ENCODE measurements around the gene EPS8L3.
"Not testable (repeated sequence)": the region's sequence is repeated elsewhere in the genome, so short reads cannot be mapped to it uniquely, and the experiment has no call there.

EPS8L3 gene

DNA sequence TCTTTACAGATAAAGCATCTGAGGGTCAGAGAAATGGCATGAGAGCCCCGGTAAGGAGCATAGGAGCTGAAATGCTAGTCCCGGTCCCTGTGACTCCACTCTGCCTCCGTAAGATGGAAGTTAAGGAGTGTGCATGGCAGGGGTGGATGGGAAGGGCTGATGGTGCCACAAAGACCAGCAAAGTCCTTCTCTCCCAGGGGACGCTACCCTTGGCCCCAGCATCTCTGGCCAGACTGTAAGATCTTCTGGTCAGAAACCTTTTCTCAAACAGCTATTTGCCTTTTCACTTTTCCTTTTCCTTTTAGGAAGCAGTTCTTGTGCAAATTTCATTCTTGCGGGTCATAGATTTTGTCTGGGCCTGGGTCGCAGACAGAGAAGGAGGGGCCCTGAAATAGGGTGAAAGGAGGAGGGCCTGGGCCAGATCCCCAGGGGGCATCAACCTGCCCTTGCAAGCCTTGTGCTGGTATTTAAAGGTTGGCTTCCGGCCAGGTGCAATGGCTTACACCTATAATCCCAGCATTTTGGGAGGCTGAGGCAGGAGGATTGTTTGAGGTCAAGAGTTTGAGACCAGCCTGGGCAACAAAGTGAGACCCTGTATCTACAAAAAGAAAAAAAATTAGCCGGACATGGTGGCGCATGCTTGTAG lies 14.4 kb upstream of the EPS8L3 start:
- DNase-seq (ENCODE audit: low read depth) = no peak

DNA sequence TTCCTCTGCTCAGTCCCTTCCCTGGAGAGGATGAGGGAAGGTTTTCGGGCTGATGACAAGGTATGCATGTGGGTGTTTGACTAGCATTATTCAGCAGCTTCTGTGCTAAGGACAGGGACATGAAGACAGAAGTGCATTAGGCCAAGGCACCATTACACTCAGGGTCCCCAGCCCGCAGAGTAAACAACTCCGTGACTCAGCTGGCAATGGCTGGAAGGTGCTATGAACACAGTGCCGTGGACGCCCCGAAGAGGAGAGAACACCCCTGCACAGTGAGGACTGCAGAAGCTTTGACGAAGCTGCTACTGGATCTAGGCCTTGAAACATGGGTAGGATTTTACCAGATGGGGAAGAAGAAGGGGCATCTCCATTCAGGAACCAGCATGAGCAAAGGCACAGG lies 13.7 kb upstream of the EPS8L3 start:
- DNase-seq (ENCODE audit: low read depth) = no peak

DNA sequence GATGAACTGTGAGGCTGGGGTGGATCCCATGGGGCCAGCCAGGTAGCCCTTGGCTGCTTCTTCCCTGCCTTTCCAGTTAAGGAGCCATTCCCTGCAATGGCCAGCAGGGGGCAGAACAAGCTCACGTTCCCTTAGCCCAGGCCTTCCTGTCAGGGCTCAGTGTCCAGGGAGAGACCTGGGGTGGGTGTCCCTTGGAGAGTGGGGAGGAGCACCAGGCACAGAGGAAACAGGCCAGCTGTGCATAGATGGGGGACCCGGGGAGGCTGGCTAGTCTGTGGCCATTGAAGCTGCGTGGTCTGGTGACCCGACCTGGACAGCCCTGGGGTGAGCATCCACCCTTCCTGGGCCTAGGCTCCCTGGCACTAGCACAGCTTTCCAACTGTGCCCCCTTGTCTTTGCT lies 13.2 kb upstream of the EPS8L3 start:
- peak; percentile 53 for DNase-seq (ENCODE audit: low read depth)

DNA sequence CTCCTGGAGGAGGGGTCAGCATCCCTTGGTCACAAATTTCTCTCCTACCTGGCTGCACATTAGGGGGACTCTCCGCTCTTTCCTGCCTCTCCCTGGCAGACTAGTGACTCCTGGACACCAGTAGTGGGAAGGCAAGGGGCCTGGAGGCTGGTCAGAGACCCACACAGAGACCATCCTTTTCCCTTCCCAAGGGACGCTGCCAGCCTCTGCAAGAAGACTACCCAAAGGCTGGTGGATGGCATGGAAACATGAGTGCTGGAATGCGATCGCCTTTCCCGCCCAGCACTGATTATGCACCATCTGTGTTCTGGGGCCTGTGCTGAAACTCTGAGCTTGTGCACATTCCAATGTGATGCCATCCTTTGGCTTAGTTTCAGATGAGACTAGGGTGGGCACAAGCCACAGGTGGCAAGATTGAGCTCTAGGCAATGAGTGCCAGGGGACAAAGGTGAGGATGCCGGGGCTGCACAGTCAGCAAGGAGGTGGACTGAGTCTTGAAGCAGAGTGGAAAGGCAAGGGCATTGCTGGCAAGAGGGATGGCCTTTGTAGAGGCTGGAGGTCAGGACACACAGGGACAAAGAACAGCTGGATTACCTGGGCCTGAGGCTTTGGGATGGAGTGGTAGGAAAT lies 12.6 kb upstream of the EPS8L3 start:
- no peak for DNase-seq (ENCODE audit: low read depth)

DNA sequence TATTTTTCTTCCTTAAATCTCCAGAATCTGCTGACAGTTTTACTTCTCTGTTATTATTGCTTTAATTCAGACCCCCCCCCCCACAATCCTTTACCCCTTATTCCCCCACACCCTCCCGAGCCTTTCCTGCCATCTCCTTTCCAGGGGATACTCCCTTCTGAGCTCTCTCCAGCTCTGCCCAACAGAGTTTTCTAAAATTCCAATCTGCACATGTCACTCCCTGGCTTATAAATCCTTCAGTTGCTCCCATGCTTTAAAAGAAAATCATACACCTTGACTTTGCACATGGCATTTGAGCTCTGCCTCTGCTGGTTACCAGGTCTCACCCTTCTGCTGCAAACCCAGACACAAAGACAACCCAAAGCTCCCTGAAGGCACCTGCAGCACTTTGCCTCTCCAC lies 11.7 kb upstream of the EPS8L3 start:
- no peak for DNase-seq (ENCODE audit: low read depth)

DNA sequence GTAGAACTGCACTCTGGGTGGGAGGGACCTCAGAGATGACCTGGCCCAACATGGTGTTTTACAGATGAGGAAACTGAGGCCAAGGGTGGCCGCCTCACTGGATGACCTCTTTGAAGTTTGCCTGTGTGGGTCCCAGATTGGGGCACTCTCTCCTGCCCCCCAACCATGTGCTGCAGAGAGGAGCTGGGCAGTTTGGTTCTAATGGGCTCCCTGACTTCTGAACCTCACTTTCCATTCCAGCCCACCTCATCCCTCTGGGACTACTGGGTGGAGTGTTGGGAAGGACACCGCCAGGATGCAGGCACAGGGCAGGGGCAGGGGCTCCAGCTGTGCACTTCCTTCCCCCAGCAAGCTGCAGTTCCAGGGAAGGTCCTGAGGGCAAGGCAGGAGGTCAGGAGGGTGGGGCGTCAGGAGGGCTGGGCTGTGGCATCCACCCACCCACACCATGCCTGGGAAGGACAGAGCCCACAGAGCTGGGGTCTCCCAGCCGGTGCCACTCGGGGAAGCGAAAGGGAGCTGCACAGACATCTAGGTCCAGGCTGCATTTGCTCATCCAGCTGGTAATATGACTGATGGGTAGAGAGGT lies 10.3 kb upstream of the EPS8L3 start:
- DNase-seq (ENCODE audit: low read depth) = no peak

DNA sequence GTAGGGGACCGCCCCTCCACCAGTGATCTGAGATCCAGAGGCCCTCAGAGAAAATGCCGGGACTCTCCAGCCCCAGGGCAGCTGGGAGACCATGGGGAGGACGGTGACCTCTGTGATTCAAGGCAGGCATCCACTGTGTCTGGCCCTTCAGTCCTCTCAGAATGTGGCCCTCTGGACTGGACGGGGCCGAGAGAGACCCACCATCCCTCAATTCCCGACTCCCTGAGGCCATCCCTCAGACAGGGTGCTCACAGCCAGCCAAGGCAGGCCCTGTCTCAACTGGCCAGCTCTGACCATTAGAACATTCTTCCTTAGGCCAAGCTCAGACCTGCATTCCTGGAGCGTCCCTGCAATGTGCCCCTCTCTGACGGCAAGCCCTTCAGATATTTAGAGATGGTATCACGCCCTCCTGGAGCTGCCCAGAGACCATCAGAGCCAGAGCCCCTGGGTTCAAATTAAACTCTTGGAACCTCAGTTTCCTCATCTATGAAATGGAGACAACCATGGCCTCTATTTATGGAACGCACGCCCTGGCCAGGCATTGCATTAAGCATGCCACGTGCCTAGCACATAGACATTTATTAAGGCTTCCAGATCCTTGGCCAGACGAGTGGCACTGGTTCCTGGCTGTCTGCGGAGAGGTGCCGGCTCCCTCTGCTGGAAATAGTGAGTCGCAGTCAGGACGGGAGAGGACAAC lies 9.6 kb upstream of the EPS8L3 start:
- peak; percentile 58 for DNase-seq (ENCODE audit: low read depth)

DNA sequence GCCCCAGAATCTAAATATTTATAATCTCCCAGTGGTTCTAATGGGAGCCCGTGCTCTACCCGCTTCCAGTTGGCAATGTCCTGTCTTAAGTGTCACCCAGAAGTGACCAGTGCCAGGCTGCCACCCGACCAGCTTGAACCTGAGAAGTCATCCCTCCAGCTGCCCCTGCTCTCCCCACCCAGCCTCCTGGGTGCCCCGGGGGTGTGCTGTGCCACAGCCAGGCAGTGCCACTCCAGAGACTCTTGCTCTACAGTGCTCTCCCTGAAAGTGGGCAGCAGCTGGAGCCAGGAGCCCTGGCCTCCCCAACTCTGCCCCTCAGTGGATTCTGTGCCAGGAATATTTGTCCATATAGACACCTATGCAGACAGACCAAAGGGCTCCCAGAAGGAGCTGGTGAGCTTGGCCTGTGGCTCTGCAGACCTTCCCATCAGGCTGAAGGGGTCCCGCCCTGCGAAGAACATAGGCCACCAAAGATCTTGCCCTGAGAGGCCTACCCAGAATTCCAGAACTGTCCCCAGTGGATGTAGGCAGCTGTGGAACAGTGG lies 9.0 kb upstream of the EPS8L3 start:
- DNase-seq (ENCODE audit: low read depth) = no peak

DNA sequence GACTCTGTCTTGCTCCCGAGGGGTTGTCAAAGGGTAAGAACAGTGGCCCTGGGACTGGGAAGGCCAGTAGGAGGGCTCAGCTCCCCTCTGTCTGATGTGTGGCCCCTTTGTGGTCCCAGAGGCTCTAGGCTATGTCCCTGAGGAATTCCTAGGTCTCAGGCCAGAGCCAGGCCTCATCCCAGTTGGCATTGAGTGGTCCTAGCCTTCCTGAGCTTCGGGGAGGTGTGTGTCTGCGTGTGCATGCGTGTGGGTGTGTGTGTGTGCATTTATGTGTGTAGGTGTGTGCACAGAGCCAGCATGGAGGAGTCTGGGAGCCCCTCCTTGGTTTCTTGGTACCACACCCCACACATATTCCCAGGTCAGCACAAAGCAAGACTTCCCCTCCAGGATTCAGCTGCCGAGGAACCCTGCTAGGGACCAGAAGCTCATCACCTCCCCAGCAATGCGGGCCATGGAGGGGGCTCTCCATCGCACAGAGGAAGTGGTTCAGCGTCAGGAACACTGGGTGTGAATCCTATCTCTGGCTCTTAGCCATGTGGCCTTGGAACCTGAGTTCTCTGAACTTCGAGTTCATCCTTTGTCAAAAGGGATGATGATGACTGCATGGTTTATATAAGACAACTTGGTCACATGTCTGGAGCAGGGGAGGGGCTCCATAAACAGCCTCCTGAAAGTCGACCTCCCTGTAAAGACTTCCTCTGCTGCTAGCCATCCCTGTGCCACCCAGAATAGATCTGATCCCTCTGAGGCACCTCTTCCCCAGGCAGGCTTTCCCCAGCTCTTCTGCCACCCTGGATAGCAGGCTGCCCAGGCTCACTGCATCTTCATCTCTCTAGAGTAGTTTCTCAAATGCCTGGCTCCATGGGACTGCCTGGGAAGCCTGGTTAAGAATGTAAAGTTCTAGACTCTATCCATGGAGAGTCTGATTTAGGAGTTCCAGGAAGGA lies 8.3 kb upstream of the EPS8L3 start:
- no peak for DNase-seq (ENCODE audit: low read depth)

DNA sequence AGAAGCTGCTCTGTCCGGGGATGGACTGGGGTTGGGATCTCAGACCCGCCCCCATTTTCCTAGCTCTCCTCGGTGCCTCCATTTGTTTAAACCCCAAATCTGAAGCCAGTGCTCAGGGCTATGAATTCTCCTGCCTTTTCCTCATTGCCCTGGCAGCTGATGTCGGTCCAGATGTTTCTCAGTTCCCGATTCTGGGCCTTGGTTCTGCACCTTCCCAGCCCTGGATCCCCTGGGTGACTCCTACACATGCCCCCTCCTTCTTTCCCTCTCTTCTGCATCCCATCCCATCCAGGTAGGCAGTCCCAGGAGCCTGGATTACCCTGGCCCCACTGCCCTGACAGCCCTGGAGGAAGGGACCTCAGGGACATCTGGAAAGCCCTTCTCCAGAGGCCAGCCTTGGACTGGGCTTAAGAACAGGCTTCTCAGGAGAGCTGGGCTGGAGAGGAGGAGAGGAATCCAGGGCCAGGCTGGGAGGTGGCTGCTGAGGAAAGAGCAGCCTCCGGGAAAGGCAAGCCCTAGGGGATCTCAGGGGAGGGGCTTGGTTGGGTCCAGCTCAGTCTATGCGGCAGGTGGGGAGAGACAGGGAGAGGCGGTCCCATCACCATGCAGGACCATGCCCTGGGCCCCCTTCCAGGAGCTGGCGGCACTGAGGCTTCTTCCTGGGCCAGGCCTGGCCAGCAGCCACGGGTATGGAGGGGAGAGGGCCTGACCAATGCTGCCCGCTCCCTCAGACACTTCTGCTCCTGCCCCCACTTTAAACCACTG lies 6.8 kb upstream of the EPS8L3 start:
- no peak for DNase-seq (ENCODE audit: low read depth)

DNA sequence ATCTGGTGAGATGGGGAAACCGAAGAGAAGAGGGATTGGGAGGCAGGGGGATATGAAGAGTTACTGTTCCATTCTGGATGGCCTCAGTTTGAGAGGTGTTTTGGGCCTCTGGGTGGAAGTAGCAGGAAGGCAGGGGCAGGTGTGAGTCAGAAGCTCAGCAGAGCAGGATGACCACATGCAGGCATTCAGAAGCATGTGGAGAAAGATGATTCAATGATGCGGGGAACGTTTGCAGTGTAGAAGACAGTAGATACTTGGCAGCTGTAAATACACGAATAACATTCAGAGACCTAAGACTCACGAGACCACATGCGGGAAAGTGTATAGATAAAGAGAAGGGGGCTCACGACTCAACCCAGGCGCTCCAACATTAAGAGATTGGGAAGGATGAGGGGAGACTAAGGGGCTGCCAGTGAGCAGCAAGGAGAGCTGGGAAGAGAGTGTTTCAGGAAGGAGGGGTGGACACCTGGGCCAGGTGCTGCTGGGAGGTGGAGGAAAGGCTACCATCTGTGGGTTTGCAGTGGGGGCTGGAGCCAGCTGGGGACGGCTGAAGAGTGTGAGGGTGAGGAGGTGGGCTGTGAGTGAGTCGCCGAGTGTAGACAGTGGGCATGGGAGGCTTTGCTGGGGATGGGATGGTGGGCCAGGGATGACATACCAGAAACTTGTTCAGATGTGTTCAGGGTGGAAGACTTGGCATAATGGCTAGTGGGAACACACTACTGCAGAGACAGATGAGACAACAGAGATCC lies 5.8 kb upstream of the EPS8L3 start:
- peak; percentile 58 for DNase-seq (ENCODE audit: low read depth)

DNA sequence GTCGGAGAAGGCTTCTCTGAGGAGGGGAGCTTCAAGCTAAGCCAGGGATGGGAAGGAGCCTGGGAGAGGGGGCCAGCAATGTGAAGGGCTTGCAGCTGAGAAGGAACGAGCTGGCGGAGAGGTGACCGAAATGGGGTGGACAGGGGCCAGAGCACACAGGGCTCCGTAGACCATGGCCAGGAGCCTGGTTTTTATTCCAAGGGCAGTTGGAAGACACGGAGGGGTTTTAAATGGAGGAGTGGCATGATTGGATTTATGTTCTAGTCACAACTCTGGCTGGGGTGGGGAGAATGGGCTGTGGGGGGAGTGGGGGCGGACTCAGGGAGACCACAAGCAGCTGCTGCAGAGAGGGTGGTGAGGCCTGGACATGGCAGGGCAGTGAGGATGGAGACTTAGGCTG lies 5.1 kb upstream of the EPS8L3 start:
- no peak for DNase-seq (ENCODE audit: low read depth)

DNA sequence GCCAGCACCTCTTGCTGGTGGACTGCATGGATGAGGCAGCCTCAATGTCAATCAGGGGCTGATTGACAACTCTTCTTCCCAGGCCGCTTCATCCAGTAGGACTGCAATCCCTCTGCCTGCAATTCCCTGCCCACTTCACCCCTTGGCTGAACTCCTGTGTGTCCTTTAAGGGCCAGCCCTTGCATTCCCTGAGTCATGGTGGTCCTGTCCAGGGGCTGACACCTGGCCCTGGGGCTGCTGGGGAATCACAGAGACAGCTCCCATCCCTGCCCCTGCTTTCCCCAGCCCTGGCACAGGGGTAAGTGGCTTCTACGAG lies 4.6 kb upstream of the EPS8L3 start:
- no peak for DNase-seq (ENCODE audit: low read depth)

DNA sequence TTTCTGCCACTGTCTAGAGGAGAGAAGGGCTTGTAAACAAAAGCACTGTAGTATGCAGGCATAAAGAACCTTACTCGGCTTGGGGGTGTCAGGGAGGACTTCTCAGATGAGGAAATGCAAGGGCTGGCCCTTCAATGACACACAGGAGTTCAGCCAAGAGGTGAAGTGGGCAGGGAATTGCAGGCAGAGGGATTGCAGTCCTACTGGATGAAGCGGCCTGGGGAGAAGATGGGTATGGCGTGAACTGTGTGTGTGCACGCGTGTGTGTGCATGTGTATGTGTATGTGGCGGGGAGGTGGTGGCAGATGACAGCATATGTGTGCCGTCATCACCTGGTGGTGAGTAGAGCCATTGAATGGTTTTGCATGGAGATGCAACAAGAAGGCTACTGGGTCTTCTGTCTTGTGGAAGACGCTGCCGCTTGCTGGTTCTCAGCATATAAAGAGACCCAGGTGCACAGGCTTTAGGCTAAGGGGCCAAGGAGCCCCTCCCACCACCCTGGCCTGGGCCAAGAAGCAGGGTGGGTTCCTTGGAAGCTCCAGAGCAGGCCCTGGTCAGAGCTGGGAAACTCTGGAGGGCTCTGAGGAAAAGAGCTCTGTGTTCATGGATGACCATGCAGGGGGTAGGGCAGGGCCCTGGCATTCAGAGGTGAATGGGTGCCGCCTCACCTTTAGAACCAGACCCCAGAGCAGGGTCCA lies 4.1 kb upstream of the EPS8L3 start:
- no peak for DNase-seq (ENCODE audit: low read depth)

DNA sequence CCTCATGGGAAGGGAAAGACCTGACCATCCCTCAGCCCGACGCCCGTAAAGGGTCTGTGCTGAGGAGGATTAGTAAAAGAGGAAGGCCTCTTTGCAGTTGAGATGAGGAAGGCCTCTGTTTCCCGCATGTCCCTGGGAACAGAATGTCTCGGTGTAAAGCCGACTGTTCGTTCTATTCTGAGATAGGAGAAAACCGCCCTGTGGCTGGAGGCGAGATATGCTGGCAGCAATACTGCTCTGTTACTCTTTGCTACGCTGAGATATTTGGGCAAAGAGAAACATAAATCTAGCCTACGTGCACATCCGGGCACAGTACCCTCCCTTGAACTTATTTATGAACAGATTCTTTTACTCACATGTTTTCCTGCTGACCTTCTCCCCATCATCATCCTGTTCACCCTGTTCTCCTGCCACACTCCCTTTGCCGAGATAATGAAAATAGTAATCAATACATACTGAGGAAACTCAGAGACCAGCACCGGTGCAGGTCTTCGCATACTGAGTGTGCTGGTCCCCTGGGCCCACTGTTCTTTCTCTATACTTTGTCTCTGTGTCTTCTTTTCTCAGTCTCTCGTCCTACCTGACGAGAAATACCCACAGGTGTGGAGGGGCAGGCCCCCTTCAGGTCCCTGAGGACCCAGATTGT lies 3.4 kb upstream of the EPS8L3 start:
- not testable (repeated sequence) for DNase-seq (ENCODE audit: low read depth)

DNA sequence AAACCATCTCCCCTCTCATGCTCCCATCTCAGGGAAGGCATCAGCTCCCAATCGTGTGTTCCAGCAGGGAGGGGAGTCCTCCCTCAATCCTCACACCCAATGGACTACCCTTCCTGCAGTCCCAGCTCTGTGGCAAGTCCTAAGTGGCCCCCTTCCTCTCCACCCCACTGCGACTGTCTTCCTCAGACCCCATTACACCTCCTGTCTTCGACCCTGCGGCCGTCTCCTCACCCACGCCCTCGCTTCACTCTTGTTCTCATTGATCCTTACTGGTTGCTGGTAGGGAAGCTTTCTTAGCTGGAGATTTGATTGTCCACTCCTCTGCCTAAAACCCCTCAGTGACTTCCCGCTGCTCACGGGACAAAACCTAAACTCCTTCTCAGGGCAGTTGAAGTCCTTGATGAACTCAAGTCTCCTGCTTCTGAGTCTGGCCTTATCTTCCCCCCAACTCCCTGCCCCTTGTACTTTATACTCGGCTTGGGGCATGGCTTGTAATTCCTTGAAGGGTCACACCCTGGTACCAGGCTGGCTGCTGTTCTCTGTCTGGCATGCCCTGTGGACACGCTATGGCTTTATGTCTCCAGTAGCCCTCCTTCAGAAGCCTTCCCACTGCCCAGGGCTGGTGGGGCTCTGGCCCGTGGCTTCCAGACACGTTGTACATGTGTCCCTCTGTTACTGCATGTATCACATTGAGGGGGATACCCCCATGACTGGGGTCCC lies 2.3 kb upstream of the EPS8L3 start:
- DNase-seq (ENCODE audit: low read depth) = no peak

DNA sequence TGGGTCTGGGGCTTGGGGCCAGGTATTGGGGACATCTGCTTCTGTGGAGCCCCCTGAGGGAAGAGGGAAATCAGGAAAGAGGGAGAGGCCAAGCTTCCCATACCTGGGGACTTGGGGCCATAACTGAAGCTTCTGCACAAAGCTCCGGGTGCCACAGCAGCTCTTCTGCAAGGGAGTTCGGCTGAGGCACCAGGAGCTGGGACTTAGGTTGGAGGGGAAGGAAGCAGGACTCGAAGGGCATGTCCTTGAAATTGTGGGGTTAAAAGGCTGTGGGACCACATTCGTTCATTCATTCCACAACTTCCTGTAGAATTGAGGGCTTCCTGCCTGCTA lies 1.7 kb upstream of the EPS8L3 start:
- no peak for DNase-seq (ENCODE audit: low read depth)

DNA sequence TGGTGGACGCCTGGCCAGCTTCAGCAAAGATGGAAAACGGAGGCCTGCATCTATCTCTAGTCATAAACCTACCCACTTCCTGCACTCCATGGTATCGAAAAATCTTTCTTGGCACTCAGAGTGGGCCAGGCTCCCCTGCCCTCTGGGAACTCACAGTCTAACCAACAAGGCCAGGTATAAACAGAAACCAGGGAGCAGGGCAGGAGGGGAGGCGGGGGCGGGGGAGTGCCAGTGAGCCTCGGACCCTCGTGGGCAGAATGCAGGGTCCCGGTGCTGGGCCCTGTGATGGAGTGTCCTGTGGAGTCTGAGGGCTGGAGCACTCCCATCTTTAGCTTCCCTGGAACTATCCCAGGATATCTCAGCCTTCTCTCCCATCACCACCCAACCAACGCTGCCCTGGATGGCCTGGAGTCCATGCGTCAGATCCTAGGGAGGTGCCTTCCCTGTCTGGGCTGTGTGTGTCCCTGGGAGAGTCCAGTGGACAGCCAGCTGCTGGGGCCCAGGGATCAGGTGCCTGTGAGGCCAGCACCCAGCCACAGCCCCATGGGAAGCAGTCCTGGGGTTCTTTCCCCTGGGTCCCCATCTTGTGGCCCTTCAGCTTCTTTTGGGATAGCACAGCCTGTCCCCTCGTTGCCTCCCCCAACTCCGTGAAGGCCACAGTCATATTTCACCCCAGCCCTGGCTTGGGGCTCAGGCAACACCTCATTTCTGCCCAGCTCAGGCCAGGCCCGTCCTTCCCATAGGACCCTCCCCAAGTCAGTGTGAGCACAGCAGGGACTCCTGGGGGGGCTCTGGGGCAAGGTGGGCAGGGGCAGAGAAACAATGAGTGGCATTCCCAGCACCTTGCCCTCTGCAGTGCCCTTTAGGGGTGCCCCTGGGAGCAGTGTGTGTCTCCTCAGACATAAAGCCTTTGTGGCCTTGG lies 1.1 kb upstream of the EPS8L3 start:
- no peak for DNase-seq (ENCODE audit: low read depth)
